ENCODE measurements around the gene GLT6D1. TPM values are rescaled to one million over a fixed set of nuclear protein-coding genes. Genes with fewer than 3 reads are reported as not detected.
"Not testable (repeated sequence)": the region's sequence is repeated elsewhere in the genome, so short reads cannot be mapped to it uniquely, and the experiment has no call there.

The GLT6D1 gene
- total RNA-seq, 4 donors from 2014 or later, result not detected

DNA sequence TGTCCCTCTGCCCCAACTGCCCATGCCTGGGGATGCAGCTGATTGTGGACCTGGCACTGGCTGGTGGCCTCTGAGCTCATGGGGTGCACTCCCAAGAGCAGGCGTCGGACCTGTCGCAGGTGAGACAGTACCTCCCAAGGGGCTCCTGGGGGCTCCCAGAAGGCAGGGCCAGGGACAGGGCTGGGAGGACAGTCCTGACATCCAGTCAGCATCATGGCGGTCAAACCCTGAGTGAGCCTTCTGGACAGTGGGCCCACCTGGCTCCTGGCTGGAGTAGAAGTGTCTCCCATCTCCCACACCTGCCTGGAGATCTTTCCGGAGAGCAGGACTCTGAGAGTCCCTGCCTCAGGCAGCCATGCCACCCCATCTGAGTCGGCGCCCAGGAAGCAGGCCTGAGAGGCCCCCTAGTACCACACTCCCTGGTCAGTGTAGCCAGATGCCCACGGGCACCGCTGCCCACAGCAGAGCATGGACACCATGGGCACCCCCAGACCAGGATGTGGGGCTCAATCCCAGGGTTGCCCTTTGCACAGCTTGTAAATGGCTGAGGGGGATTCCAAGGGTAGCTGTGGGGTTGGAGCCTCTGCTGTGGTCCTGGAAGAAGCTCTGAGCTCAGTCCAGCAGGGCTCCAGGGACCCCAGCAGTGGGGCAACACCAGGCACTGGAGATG is 30.4 kb upstream of the GLT6D1 start:
- peaks cover 0 to 54% (median 0%) of the 10 kb centered on the region in 4 donors for H3K27me3 ChIP-seq
- no CpG with 5 or more reads among the region's 9 CpGs for WGBS, 2 donors

DNA sequence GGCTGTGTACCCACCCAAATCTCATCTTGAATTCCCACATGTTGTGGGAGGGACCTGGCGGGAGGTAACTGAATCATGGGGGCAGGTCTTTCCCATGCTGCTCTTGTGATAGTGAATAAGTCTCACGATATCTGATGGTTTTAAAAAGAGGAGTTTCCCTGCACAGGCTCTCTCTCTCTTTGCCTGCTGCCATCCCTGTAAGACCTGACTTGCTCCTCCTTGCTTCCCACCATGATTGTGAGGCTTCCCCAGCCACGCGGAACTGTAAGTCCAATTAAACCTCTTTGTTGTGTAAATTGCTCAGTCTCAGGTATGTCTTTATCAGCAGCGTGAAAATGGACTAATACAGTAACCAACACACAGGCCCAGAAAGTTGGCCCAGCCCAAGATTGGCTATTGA is 29.7 kb upstream of the GLT6D1 start:
- intact Hi-C loops (cut with DNase I); H3K4me3 ChIP-seq; H3K27ac ChIP-seq; H3K4me1 ChIP-seq; H3K9me3 ChIP-seq; H3K36me3 ChIP-seq; DNase-seq: not testable (repeated sequence)
- peaks cover 0 to 62% (median 0%) of the 10 kb centered on the region in 4 donors for H3K27me3 ChIP-seq
- WGBS, 2 donors, result 93 to 100% methylated on average over 1 to 5 of the region's 5 CpGs

More for the DNA sequence above, 30.4 kb upstream of the GLT6D1 start:
- TF ChIP-seq, protein P1, sequence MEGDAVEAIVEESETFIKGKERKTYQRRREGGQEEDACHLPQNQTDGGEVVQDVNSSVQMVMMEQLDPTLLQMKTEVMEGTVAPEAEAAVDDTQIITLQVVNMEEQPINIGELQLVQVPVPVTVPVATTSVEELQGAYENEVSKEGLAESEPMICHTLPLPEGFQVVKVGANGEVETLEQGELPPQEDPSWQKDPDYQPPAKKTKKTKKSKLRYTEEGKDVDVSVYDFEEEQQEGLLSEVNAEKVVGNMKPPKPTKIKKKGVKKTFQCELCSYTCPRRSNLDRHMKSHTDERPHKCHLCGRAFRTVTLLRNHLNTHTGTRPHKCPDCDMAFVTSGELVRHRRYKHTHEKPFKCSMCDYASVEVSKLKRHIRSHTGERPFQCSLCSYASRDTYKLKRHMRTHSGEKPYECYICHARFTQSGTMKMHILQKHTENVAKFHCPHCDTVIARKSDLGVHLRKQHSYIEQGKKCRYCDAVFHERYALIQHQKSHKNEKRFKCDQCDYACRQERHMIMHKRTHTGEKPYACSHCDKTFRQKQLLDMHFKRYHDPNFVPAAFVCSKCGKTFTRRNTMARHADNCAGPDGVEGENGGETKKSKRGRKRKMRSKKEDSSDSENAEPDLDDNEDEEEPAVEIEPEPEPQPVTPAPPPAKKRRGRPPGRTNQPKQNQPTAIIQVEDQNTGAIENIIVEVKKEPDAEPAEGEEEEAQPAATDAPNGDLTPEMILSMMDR (IDR thresholded peaks at IDR 0.05), result no peak
- no peak for TF ChIP-seq POLR2A (IDR thresholded peaks at IDR 0.05)
- H3K27ac ChIP-seq, result no peak overlapping the region
- H3K4me1 ChIP-seq, result no peaks in the 10 kb centered on the region
- intact Hi-C loops (cut with DNase I), result no loop called here
- H3K4me3 ChIP-seq, result no peak overlapping the region
- no peaks in the 10 kb centered on the region for H3K9me3 ChIP-seq
- no peaks in the 10 kb centered on the region for H3K36me3 ChIP-seq
- DNase-seq, result no peak

DNA sequence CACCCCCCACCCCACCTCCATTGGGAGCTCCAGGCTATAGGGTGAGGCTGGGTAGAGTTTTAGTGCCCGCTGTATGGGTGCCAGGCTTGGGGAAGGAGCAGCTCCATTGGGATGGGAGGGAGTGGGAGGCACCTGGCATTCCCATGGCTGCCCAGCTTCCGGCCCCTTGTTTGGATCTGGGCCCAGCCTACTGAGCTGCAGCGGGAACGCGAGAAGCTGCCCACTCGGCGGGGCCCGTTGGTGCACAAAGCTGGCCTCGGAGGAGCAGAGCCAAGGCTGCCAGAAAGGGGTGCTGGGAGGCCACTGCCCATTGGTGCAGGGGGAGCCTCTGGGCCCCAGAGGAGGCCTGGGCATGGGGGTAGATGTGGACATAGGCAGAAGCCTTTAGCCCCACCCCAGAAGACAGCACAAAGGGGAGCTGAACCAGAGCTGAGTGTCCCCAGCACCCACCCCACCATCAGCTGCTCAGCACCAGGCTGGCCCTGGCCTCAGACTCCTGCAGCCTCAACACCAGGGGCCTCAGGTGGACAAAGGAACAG is 28.2 kb upstream of the GLT6D1 start:
- DNase-seq, result no peak
- TF ChIP-seq, protein P1 (IDR thresholded peaks at IDR 0.05), result no peak
- no peak for TF ChIP-seq POLR2A (IDR thresholded peaks at IDR 0.05)
- H3K27me3 ChIP-seq, result peaks cover 0 to 73% (median 0%) of the 10 kb centered on the region in 4 donors
- 70% methylated on average over 2 of the region's 9 CpGs; no CpG with 5 or more reads in 1 of the 2 donors for whole genome bisulfite sequencing, 2 donors
- H3K27ac ChIP-seq, result no peak overlapping the region
- no peaks in the 10 kb centered on the region for H3K4me1 ChIP-seq
- no peaks in the 10 kb centered on the region for H3K9me3 ChIP-seq
- no peak overlapping the region for H3K4me3 ChIP-seq
- H3K36me3 ChIP-seq, result no peaks in the 10 kb centered on the region
- intact Hi-C loops (cut with DNase I), result no loop called here

DNA sequence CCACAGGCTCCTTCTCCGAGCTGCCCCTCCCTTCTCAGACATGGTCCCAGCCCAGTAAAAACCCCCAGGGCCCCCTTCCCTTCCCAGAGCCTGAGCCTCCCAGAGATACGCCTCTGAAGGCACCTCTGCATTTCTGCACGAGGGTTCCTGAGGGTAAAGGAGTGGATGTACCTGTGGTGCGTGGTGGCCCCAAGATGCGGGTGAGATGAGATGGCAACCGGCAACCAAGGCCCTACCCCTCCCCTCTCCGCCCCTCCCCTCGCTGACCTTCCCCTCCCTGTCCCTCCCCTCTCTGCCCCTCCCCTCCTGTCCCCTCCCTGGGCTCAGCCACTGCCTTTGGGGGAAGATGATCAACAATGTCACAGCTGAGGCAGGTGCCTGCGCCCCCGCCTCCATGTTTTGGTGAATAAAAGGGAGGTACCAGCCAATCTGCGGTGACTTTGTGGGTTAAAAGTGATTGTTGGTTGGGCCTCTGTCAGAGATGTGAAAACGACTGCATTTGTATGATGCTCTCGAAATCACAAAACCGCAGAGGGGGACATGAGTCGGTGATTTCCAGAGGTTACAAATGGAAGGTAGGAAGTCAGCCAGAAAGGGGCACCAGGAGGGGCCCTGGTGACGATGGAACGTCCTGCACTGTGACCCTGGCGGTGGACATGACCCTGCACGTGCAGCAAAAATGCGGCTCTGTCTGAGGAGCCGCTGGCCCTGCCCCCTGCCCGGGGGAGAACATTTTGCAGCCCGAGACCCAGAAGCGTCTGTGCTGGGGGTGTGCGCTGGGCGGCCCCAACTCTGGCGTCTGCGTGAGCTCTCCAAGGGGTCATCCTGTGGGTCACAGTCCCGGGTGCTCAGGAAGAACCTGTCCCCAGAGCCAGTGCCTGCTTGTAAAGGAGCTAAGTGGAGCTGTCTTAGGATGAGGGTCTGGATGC is 27.5 kb upstream of the GLT6D1 start:
- peaks cover 0 to 66% (median 0%) of the 10 kb centered on the region in 4 donors for H3K27me3 ChIP-seq
- no peak overlapping the region for H3K27ac ChIP-seq
- no peaks in the 10 kb centered on the region for H3K36me3 ChIP-seq
- no peaks in the 10 kb centered on the region for H3K9me3 ChIP-seq
- no peaks in the 10 kb centered on the region for H3K4me1 ChIP-seq
- intact Hi-C loops (cut with DNase I), result no loop called here
- H3K4me3 ChIP-seq, result no peak overlapping the region
- TF ChIP-seq POLR2A (IDR thresholded peaks at IDR 0.05), result no peak
- TF ChIP-seq, protein P1 (IDR thresholded peaks at IDR 0.05), result no peak
- WGBS, 2 donors, result 50% methylated on average over 14 to 16 of the region's 29 CpGs
- no peak for DNase-seq

DNA sequence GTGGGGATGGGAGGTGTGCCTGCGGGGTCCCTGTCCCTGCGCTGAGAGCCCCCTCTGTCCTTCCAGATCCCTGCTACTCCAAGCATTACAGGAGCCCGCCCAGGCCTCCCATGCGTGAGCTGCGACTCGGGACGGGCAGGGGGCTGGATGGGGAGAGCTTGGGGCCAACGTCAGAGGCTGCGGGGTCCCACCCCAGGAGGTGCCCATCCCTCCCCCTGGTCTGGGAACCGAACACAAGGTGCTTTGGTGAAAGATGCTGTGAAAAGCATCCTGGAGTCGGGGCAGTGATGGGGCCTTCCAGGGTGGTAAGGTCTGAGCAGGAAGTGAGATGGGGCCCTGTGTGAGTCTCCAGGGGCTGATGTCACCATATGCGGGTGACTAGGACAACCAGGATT is 26.5 kb upstream of the GLT6D1 start:
- H3K9me3 ChIP-seq, result no peaks in the 10 kb centered on the region
- H3K27ac ChIP-seq, result no peak overlapping the region
- intact Hi-C loops (cut with DNase I), result no loop called here
- H3K4me3 ChIP-seq, result no peak overlapping the region
- WGBS, 2 donors, result 40% methylated on average over 2 of the region's 12 CpGs; no CpG with 5 or more reads in 1 of the 2 donors
- peaks cover 0 to 56% (median 0%) of the 10 kb centered on the region in 4 donors for H3K27me3 ChIP-seq
- no peaks in the 10 kb centered on the region for H3K36me3 ChIP-seq
- DNase-seq, result no peak
- TF ChIP-seq POLR2A (IDR thresholded peaks at IDR 0.05), result no peak
- TF ChIP-seq, protein P1 (IDR thresholded peaks at IDR 0.05), result no peak
- H3K4me1 ChIP-seq, result no peaks in the 10 kb centered on the region
